Stomach (tissue), 9 donors: ENCODE results near the gene PAPSS1. TPM values are rescaled to one million over a fixed set of nuclear protein-coding genes. Genes with fewer than 3 reads are reported as not detected.

Experiments used
- DNase-seq, 2 donors: peaks; one replicate each; pipeline versions ENCODE4 v3.0.0 to v3.0.0-alpha.2; 2013 to 2019
- H3K27ac ChIP-seq, 5 donors: fragments of 200-600 bp in 4 of 5; sonication (generic) in 4 of 5; one replicate each; pipeline ENCODE4 v1.5.1; 2013 to 2019; ENCODE audit warnings: mild to moderate bottlenecking in 1 of 5, moderate library complexity in 1 of 5
- H3K27me3 ChIP-seq, 3 donors: fragments of 200-600 bp; sonication (generic); one replicate each; pipeline ENCODE4 v1.5.1; 2017 to 2019; ENCODE audit warnings: mixed run types in 1 of 3
- H3K36me3 ChIP-seq, 4 donors: fragments of 200-600 bp; sonication (generic); 1 replicate in 3 of 4; 2 replicates in 1 of 4; pipeline ENCODE4 v1.5.1; 2016 to 2019
- H3K4me1 ChIP-seq, 4 donors: fragments of 200-600 bp; sonication (generic); one replicate each; pipeline ENCODE4 v1.5.1; 2016 to 2019
- H3K4me3 ChIP-seq, 4 donors: fragments of 200-600 bp; sonication (generic) in 3 of 4; one replicate each; pipeline ENCODE4 v1.5.1; 2016 to 2019; ENCODE audit warnings: mild to moderate bottlenecking in 1 of 4
- H3K9me3 ChIP-seq, 4 donors: fragments of 200-600 bp; sonication (generic); one replicate each; pipeline ENCODE4 v1.5.1; 2016 to 2019
- EP300 ChIP-seq: sonication (generic); formaldehyde crosslinking; IDR thresholded peaks from one replicate; pipeline ENCODE4 v1.6.1; 2017; ENCODE audit warnings: antibody characterized with exemption
- POLR2A ChIP-seq, 4 donors: fragments of 450-650 bp; IDR thresholded peaks; one replicate each; pipeline ENCODE4 v1.6.1; 2016; ENCODE audit warnings: antibody characterized with exemption in 4 of 4, control low read depth in 2 of 4, mild to moderate bottlenecking in 1 of 4, moderate library complexity in 1 of 4
- POLR2AphosphoS5 ChIP-seq, 3 donors: sonication (generic); formaldehyde crosslinking; IDR thresholded peaks; one replicate each; pipeline ENCODE4 v1.6.1; 2016; ENCODE audit warnings: antibody characterized with exemption in 3 of 3
- WGBS, 5 donors: extraction: QIAGEN DNeasy Blood & Tissue Kit in 3 of 5; methylation state at CpG; one replicate each; pipeline versions ENCODE4 v1.1.5 to v1.1.7; 2013 to 2018; 5-methylcytosine and 5-hydroxymethylcytosine counted together
- intact Hi-C: fragments of 100-400 bp; cut with DNase I; formaldehyde crosslinking; loops from one replicate; pipeline ENCODE4 v1.15.1; 2023; ENCODE audit warnings: low total_unique reads
- polyA plus RNA-seq, 3 donors: library from polyadenylated mRNA; stranded (reverse); fragments of 200-250 nt; gene quantifications; one replicate each; pipeline ENCODE4 v1.2.3, GENCODE V29; 2013
- total RNA-seq, 5 donors: library from RNA; depleted of rRNA; stranded (reverse); fragments of >200 nt; gene quantifications; one replicate each; pipeline versions ENCODE4 v1.1.0 to v1.2.3, GENCODE V29; 2014 to 2016
- TF ChIP-seq, protein P1 (sequence below), 7 experiments: fragments of 450-650 bp in 4 of 7; fragments of 200-600 bp in 3 of 7; sonication (generic) in 3 of 7; IDR thresholded peaks; one replicate each; pipeline ENCODE4 v1.5.1; 2016 to 2019; ENCODE audit warnings: antibody characterized with exemption in 7 of 7, control low read depth in 2 of 7, mild to moderate bottlenecking in 1 of 7
- donor health status: healthy with polysubstance abuse.
- donor health status: Bipolar disorder and iron deficiency.
- donor health status: healthy.

PAPSS1 gene
- total and polyA plus RNA-seq, 8 donors = 12.7 to 102 (median 46.8) TPM

- peaks cover 0 to 2% (median 0%) of the 10 kb centered on the region in 4 donors for H3K9me3 ChIP-seq
- no peak overlapping the region for H3K4me3 ChIP-seq
- TF ChIP-seq EP300 = no peak
- peak in 2 of 3 donors; percentile 32 to 49 for TF ChIP-seq POLR2AphosphoS5 (IDR thresholded peaks at IDR 0.05)
- TF ChIP-seq, protein P1, sequence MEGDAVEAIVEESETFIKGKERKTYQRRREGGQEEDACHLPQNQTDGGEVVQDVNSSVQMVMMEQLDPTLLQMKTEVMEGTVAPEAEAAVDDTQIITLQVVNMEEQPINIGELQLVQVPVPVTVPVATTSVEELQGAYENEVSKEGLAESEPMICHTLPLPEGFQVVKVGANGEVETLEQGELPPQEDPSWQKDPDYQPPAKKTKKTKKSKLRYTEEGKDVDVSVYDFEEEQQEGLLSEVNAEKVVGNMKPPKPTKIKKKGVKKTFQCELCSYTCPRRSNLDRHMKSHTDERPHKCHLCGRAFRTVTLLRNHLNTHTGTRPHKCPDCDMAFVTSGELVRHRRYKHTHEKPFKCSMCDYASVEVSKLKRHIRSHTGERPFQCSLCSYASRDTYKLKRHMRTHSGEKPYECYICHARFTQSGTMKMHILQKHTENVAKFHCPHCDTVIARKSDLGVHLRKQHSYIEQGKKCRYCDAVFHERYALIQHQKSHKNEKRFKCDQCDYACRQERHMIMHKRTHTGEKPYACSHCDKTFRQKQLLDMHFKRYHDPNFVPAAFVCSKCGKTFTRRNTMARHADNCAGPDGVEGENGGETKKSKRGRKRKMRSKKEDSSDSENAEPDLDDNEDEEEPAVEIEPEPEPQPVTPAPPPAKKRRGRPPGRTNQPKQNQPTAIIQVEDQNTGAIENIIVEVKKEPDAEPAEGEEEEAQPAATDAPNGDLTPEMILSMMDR (IDR thresholded peaks at IDR 0.05) = no peak
- no peak for TF ChIP-seq POLR2A (IDR thresholded peaks at IDR 0.05)
- peaks cover 16 to 75% (median 54%) of the 10 kb centered on the region in 4 donors for H3K4me1 ChIP-seq
- H3K27ac ChIP-seq = peak overlapping the region in 4 of 5 donors; percentile 25 to 70 (median 49)
- WGBS, 5 donors = 30 to 51% (median 35%) methylated on average over 4 of the region's 4 CpGs
- H3K27me3 ChIP-seq = no peaks in the 10 kb centered on the region
- peaks cover 0 to 32% (median 20%) of the 10 kb centered on the region in 4 donors for H3K36me3 ChIP-seq
- intact Hi-C loops = no loop called here
- peak; percentile 18 to 78 for DNase-seq
Observed at GRCh38 chr4:107691378-107691777, 28.7 kb downstream of the PAPSS1 start.

GRCh38 chr4:107689912-107690587, 30.0 kb downstream of the PAPSS1 start:
- intact Hi-C loops = no loop called here
- Histone ChIP-seq H3K27ac (peak overlapping the region in 2 of 5 donors; percentile 15 to 25), H3K9me3 (no peaks in the 10 kb centered on the region), H3K4me3 (no peak overlapping the region), H3K27me3 (no peaks in the 10 kb centered on the region), H3K4me1 (peaks cover 22 to 88% (median 57%) of the 10 kb centered on the region in 4 donors), H3K36me3 (peaks cover 3 to 41% (median 28%) of the 10 kb centered on the region in 4 donors)
- no peak for DNase-seq
- 75 to 89% (median 79%) methylated on average over 2 of the region's 2 CpGs for WGBS, 5 donors
- TF ChIP-seq, protein P1 (IDR thresholded peaks at IDR 0.05) = no peak
- TF ChIP-seq POLR2A (IDR thresholded peaks at IDR 0.05) (no peak), EP300 (no peak), POLR2AphosphoS5 (IDR thresholded peaks at IDR 0.05) (no peak)

DNA sequence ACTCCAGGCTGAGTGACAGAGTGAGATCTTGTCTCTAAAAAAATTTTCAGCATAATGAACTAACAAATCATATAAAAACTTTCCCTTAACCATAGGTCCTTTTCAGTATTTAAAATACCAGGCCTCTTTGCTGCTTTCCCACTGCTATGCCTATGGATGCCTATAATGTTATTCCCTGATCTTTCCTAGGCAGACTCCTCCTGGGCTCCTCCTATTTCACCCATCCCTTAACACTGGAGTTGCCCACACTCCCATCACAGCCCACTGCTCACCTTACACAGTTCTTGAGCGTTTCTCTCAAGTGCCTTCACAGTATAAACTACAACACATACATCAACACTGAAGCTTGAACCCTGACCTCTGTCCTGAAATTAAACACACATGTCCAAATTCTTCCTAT, 31.6 kb downstream of the PAPSS1 start:
- Histone ChIP-seq H3K4me1 (peaks cover 28 to 95% (median 56%) of the 10 kb centered on the region in 4 donors), H3K4me3 (no peak overlapping the region), H3K9me3 (no peaks in the 10 kb centered on the region), H3K36me3 (peaks cover 3 to 44% (median 32%) of the 10 kb centered on the region in 4 donors), H3K27me3 (no peaks in the 10 kb centered on the region), H3K27ac (no peak overlapping the region)
- DNase-seq = no peak
- WGBS, 5 donors = 35 to 70% (median 41%) methylated on average over 1 of the region's 1 CpG
- intact Hi-C loops = no loop called here
- TF ChIP-seq EP300 = no peak
- TF ChIP-seq, protein P1 (IDR thresholded peaks at IDR 0.05) = no peak
- no peak for TF ChIP-seq POLR2AphosphoS5 (IDR thresholded peaks at IDR 0.05)
- no peak for TF ChIP-seq POLR2A (IDR thresholded peaks at IDR 0.05)

- Histone ChIP-seq H3K27me3 (no peaks in the 10 kb centered on the region), H3K4me3 (no peak overlapping the region), H3K27ac (peak overlapping the region in 4 of 5 donors; percentile 9 to 34 (median 22)), H3K9me3 (no peaks in the 10 kb centered on the region), H3K36me3 (peaks cover 3 to 37% (median 35%) of the 10 kb centered on the region in 4 donors), H3K4me1 (peaks cover 35 to 85% (median 49%) of the 10 kb centered on the region in 4 donors)
- 24 to 69% (median 34%) methylated on average over 1 of the region's 1 CpG for WGBS, 5 donors
- no peak for DNase-seq
- TF ChIP-seq POLR2A (IDR thresholded peaks at IDR 0.05) (no peak), POLR2AphosphoS5 (IDR thresholded peaks at IDR 0.05) (no peak), EP300 (no peak)
- TF ChIP-seq, protein P1 (IDR thresholded peaks at IDR 0.05) = no peak
- intact Hi-C loops = no loop called here
Observed at GRCh38 chr4:107685740-107686139, 34.3 kb downstream of the PAPSS1 start.
